Measurements from ENCODE around the gene KCNQ5. TPM values are rescaled to one million over a fixed set of nuclear protein-coding genes. Genes with fewer than 3 reads are reported as not detected.

KCNQ5 gene
- total RNA-seq, 4 donors from 2014 or later: 0.96 to 3.4 (median 1.5) TPM

GRCh38 chr6:72865467-72865866, 243.6 kb downstream of the KCNQ5 start:
- TF ChIP-seq EP300 (IDR thresholded peaks at IDR 0.05) (no peak), POLR2AphosphoS5 (IDR thresholded peaks at IDR 0.05) (no peak), POLR2A (IDR thresholded peaks at IDR 0.05) (no peak)
- TF ChIP-seq, protein P1, sequence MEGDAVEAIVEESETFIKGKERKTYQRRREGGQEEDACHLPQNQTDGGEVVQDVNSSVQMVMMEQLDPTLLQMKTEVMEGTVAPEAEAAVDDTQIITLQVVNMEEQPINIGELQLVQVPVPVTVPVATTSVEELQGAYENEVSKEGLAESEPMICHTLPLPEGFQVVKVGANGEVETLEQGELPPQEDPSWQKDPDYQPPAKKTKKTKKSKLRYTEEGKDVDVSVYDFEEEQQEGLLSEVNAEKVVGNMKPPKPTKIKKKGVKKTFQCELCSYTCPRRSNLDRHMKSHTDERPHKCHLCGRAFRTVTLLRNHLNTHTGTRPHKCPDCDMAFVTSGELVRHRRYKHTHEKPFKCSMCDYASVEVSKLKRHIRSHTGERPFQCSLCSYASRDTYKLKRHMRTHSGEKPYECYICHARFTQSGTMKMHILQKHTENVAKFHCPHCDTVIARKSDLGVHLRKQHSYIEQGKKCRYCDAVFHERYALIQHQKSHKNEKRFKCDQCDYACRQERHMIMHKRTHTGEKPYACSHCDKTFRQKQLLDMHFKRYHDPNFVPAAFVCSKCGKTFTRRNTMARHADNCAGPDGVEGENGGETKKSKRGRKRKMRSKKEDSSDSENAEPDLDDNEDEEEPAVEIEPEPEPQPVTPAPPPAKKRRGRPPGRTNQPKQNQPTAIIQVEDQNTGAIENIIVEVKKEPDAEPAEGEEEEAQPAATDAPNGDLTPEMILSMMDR (IDR thresholded peaks at IDR 0.05): no peak
- no peak overlapping the region for H3K4me3 ChIP-seq
- H3K36me3 ChIP-seq: no peaks in the 10 kb centered on the region
- H3K4me1 ChIP-seq: peaks cover 3 to 21% (median 5%) of the 10 kb centered on the region in 3 donors
- H3K9me3 ChIP-seq: no peaks in the 10 kb centered on the region
- 80 to 100% methylated on average over 1 to 2 of the region's 2 CpGs for WGBS, 2 donors (ENCODE audit: low coverage in 1 of 2)
- H3K27me3 ChIP-seq: no peaks in the 10 kb centered on the region
- ATAC-seq: no peak
- no peak overlapping the region for H3K27ac ChIP-seq

GRCh38 chr6:72869621-72870020, 247.8 kb downstream of the KCNQ5 start:
- no peaks in the 10 kb centered on the region for H3K9me3 ChIP-seq
- ATAC-seq: no peak
- WGBS, 2 donors (ENCODE audit: low coverage in 1 of 2): 89% methylated on average over 5 of the region's 5 CpGs; no CpG with 5 or more reads in 1 of the 2 donors
- no peaks in the 10 kb centered on the region for H3K4me1 ChIP-seq
- no peaks in the 10 kb centered on the region for H3K36me3 ChIP-seq
- no peaks in the 10 kb centered on the region for H3K27me3 ChIP-seq
- TF ChIP-seq POLR2AphosphoS5 (IDR thresholded peaks at IDR 0.05) (no peak), EP300 (IDR thresholded peaks at IDR 0.05) (no peak)
- H3K4me3 ChIP-seq: no peak overlapping the region
- no peak overlapping the region for H3K27ac ChIP-seq

- Histone ChIP-seq H3K27me3 (no peaks in the 10 kb centered on the region), H3K4me3 (no peak overlapping the region), H3K27ac (no peak overlapping the region), H3K4me1 (no peaks in the 10 kb centered on the region), H3K36me3 (no peaks in the 10 kb centered on the region), H3K9me3 (no peaks in the 10 kb centered on the region)
- no peak for ATAC-seq
- TF ChIP-seq, protein P1 (IDR thresholded peaks at IDR 0.05): no peak
- TF ChIP-seq POLR2AphosphoS5 (IDR thresholded peaks at IDR 0.05): no peak
- TF ChIP-seq EP300 (IDR thresholded peaks at IDR 0.05): no peak
- TF ChIP-seq POLR2A (IDR thresholded peaks at IDR 0.05): no peak
- WGBS, 2 donors (ENCODE audit: low coverage in 1 of 2): 55 to 73% methylated on average over 1 of the region's 1 CpG
Measured at GRCh38 chr6:72873433-72873832, 251.6 kb downstream of the KCNQ5 start.

- H3K36me3 ChIP-seq: no peaks in the 10 kb centered on the region
- no peaks in the 10 kb centered on the region for H3K27me3 ChIP-seq
- H3K9me3 ChIP-seq: no peaks in the 10 kb centered on the region
- H3K27ac ChIP-seq: no peak overlapping the region
- H3K4me3 ChIP-seq: no peak overlapping the region
- no peaks in the 10 kb centered on the region for H3K4me1 ChIP-seq
- no peak for ATAC-seq
- TF ChIP-seq POLR2AphosphoS5 (IDR thresholded peaks at IDR 0.05): no peak
- no peak for TF ChIP-seq EP300 (IDR thresholded peaks at IDR 0.05)
- TF ChIP-seq, protein P1 (IDR thresholded peaks at IDR 0.05): no peak
- TF ChIP-seq POLR2A (IDR thresholded peaks at IDR 0.05): no peak
Measured at GRCh38 chr6:72876256-72876655, 254.4 kb downstream of the KCNQ5 start.

DNA sequence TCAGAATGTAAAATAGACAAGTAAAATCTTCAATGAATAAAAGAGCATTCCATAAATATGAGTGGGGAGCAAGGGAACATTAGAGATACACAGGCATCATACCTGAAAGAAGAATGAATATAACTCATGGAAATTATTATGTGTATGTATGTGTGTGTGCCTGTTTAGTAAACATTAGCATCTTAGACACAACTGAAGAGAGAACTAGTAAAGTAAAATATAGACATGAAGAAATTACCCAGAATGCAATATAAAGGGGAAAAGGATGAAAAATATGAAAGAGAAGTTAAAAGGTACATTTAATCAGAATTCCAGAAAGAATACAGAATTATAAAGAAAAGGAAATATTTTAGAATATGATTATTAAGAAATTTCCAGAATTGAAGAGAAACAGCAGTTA, 264.3 kb downstream of the KCNQ5 start:
- no peaks in the 10 kb centered on the region for H3K4me1 ChIP-seq
- H3K9me3 ChIP-seq: no peaks in the 10 kb centered on the region
- H3K27me3 ChIP-seq: no peaks in the 10 kb centered on the region
- no peak overlapping the region for H3K27ac ChIP-seq
- TF ChIP-seq EP300 (IDR thresholded peaks at IDR 0.05): no peak
- TF ChIP-seq POLR2AphosphoS5 (IDR thresholded peaks at IDR 0.05): no peak
- no peak for TF ChIP-seq POLR2A (IDR thresholded peaks at IDR 0.05)
- TF ChIP-seq, protein P1 (IDR thresholded peaks at IDR 0.05): no peak
- no peak for ATAC-seq
- no peaks in the 10 kb centered on the region for H3K36me3 ChIP-seq
- no peak overlapping the region for H3K4me3 ChIP-seq
